OCI-LY1 (cell line): ENCODE data around the gene IL4I1.

Experiments used
- H2AFZ ChIP-seq: fragments of 200-600 bp; sonication (generic), shearing (Covaris generic); 2 replicates; pipeline ENCODE4 v1.6.0; 2014; ENCODE audit warnings: antibody characterized with exemption, mild to moderate bottlenecking, low read length
- H3F3A ChIP-seq: fragments of 200-600 bp; sonication (generic), shearing (Covaris generic); 2 replicates; pipeline ENCODE4 v1.6.0; 2014; ENCODE audit warnings: mild to moderate bottlenecking, antibody characterized with exemption, low read length, moderate library complexity; ENCODE audit not compliant: insufficient read depth
- H3K27ac ChIP-seq: fragments of 200-600 bp; sonication (generic); 2 replicates; pipeline ENCODE4 v1.5.1; 2014; ENCODE audit warnings: low read length, mixed run types, mild to moderate bottlenecking, low read depth; ENCODE audit not compliant: poor library complexity, severe bottlenecking
- H3K27me3 ChIP-seq: fragments of 200-600 bp; sonication (generic); 2 replicates; pipeline ENCODE4 v1.6.0; 2014; ENCODE audit warnings: antibody characterized with exemption, mild to moderate bottlenecking, low read length, moderate library complexity; ENCODE audit not compliant: insufficient read depth
- H3K36me3 ChIP-seq: fragments of 200-600 bp; sonication (generic); 2 replicates; pipeline ENCODE4 v1.6.1; 2014; ENCODE audit warnings: mild to moderate bottlenecking, antibody characterized with exemption, low read length, moderate library complexity, mixed read lengths; ENCODE audit not compliant: insufficient read depth
- H3K4me1 ChIP-seq: fragments of 200-600 bp; sonication (generic); 2 replicates; pipeline ENCODE4 v1.5.1; 2014; ENCODE audit warnings: mild to moderate bottlenecking, low read length, moderate library complexity; ENCODE audit not compliant: insufficient read depth, severe bottlenecking
- H3K4me2 ChIP-seq: fragments of 200-600 bp; sonication (generic), shearing (Covaris generic); 2 replicates; pipeline ENCODE4 v1.6.1; 2014; ENCODE audit warnings: low read length
- H3K4me3 ChIP-seq: fragments of 200-600 bp; sonication (generic); 2 replicates; pipeline ENCODE4 v1.5.1; 2014; ENCODE audit warnings: low read length, low read depth, mild to moderate bottlenecking, mixed read lengths; ENCODE audit not compliant: poor library complexity, severe bottlenecking
- H3K79me2 ChIP-seq: fragments of 200-600 bp; shearing (Covaris generic); 2 replicates; pipeline ENCODE4 v1.6.1; 2016; ENCODE audit warnings: mixed run types, low read length, mixed read lengths; ENCODE audit not compliant: insufficient read depth
- H3K9ac ChIP-seq: fragments of 200-600 bp; sonication (generic), shearing (Covaris generic); 2 replicates; pipeline ENCODE4 v1.6.1; 2014; ENCODE audit warnings: mild to moderate bottlenecking, low read length, mixed read lengths
- H3K9me2 ChIP-seq: fragments of 200-600 bp; sonication (generic), shearing (Covaris generic); 2 replicates; pipeline ENCODE4 v1.6.1; 2014; ENCODE audit warnings: low read depth, mild to moderate bottlenecking, low read length, mixed read lengths
- H3K9me3 ChIP-seq: fragments of 200-600 bp; shearing (Covaris generic); 2 replicates; pipeline ENCODE4 v1.6.1; 2014; ENCODE audit warnings: low read length, mixed read lengths
- H4K20me1 ChIP-seq: fragments of 200-600 bp; sonication (generic), shearing (Covaris generic); 2 replicates; pipeline ENCODE4 v1.6.0; 2016; ENCODE audit warnings: mild to moderate bottlenecking, low read length; ENCODE audit not compliant: insufficient read depth
- EZH2 ChIP-seq: fragments of 200-600 bp; sonication (generic), shearing (Covaris generic); IDR thresholded peaks from 2 replicates; pipeline ENCODE4 v1.8.0; 2017; ENCODE audit warnings: borderline replicate concordance, mixed run types, mild to moderate bottlenecking, antibody characterized with exemption, low read length, moderate library complexity, mixed read lengths
- TF ChIP-seq, protein P1 (sequence below): fragments of 200-600 bp; sonication (generic), shearing (Covaris generic); IDR thresholded peaks from 2 replicates; pipeline ENCODE4 v1.5.1; 2017; ENCODE audit warnings: mild to moderate bottlenecking, antibody characterized with exemption, low read length, moderate library complexity, mixed read lengths

Gene IL4I1

DNA sequence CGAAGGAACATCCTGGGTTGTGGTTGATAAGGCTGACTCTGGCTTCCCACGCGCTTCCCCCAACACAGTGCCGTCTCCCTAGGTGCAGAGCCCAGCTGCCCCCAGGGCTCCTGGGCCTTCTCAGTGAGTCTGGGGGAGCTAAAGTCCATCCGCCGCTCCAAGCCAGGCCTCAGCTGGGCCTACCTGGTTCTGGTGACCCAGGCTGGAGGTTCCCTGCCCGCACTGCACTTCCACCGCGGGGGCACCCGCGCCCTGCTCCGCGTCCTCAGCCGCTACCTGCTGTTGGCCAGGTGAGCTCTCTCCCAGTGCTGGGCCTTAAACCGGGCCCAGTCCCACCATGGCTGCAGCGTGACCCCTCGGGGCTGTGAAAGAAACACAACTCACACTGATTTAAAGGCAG, 15.5 kb downstream of the IL4I1 start:
- Histone ChIP-seq H4K20me1 (no peaks in the 10 kb centered on the region), H3K4me3 (no peak overlapping the region), H3K9ac (no peak overlapping the region), H3K27me3 (no peaks in the 10 kb centered on the region), H3K9me3 (0 out of 2 replicates have a peak, but pooled peaks cover 3% of the 10 kb centered on the region), H3K9me2 (no peaks in the 10 kb centered on the region), H3K4me1 (peaks cover 16% of the 10 kb centered on the region), H2AFZ (no peak overlapping the region), H3F3A (no peaks in the 10 kb centered on the region), H3K79me2 (no peaks in the 10 kb centered on the region), H3K27ac (no peak overlapping the region), H3K4me2 (no peak overlapping the region), H3K36me3 (peaks cover 57% of the 10 kb centered on the region)
- TF ChIP-seq, protein P1, sequence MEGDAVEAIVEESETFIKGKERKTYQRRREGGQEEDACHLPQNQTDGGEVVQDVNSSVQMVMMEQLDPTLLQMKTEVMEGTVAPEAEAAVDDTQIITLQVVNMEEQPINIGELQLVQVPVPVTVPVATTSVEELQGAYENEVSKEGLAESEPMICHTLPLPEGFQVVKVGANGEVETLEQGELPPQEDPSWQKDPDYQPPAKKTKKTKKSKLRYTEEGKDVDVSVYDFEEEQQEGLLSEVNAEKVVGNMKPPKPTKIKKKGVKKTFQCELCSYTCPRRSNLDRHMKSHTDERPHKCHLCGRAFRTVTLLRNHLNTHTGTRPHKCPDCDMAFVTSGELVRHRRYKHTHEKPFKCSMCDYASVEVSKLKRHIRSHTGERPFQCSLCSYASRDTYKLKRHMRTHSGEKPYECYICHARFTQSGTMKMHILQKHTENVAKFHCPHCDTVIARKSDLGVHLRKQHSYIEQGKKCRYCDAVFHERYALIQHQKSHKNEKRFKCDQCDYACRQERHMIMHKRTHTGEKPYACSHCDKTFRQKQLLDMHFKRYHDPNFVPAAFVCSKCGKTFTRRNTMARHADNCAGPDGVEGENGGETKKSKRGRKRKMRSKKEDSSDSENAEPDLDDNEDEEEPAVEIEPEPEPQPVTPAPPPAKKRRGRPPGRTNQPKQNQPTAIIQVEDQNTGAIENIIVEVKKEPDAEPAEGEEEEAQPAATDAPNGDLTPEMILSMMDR, result no peak
- no peak for TF ChIP-seq EZH2

GRCh38 chr19:49880162-49880869, 16.4 kb downstream of the IL4I1 start:
- Histone ChIP-seq H3K27ac (no peak overlapping the region), H3K9ac (no peak overlapping the region), H3F3A (no peaks in the 10 kb centered on the region), H3K4me2 (no peak overlapping the region), H3K79me2 (peaks cover 6% of the 10 kb centered on the region), H3K9me2 (no peaks in the 10 kb centered on the region), H3K4me1 (peaks cover 21% of the 10 kb centered on the region), H2AFZ (no peak overlapping the region), H3K27me3 (no peaks in the 10 kb centered on the region), H3K9me3 (0 out of 2 replicates have a peak, but pooled peaks cover 3% of the 10 kb centered on the region), H4K20me1 (no peaks in the 10 kb centered on the region), H3K36me3 (peaks cover 53% of the 10 kb centered on the region), H3K4me3 (no peak overlapping the region)
- TF ChIP-seq, protein P1, result no peak
- TF ChIP-seq EZH2, result no peak

DNA sequence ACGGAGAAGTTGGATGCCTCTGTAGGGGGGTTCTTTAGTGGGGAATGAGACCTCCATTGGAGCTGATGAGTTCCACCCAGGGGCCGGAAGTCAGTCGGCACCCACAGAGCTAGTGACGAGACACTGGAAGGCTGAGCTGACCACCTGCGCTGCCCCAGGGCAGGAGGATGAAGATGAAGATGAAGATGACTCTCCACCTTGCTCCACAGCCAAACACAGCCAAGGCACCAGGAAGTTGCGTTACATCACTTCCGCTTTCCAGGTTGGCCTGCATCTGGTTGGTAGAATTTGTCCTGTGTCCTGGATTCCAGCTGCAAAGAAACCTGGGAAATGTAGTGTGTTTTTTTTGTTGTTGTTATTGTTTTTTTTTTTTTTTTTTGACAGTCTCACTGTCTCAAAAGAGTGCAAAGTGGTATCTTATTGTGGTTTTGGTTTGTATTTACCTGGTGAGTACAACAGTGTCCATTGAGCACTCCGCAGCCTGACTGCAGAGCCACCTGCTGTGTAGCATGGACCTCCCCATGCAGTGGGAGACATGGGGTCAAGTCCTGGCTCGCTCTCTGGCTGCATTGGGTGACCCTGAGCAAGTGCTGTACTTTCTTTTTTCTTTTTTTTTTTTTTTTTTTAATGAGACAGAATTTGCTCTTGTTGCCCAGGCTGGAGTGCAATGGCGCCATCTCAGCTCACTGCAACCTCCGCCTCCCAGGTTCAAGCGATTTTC, 17.3 kb downstream of the IL4I1 start:
- Histone ChIP-seq H3K4me2 (peak overlapping the region; percentile 94), H3K27me3 (no peaks in the 10 kb centered on the region), H3K4me1 (peaks cover 30% of the 10 kb centered on the region), H3F3A (no peaks in the 10 kb centered on the region), H3K9me3 (0 out of 2 replicates have a peak, but pooled peaks cover 3% of the 10 kb centered on the region), H3K27ac (peak overlapping the region; percentile 61), H4K20me1 (no peaks in the 10 kb centered on the region), H2AFZ (no peak overlapping the region), H3K36me3 (peaks cover 47% of the 10 kb centered on the region), H3K79me2 (peaks cover 8% of the 10 kb centered on the region), H3K9me2 (no peaks in the 10 kb centered on the region), H3K9ac (peak overlapping the region; percentile 98), H3K4me3 (peak overlapping the region; percentile 93)
- TF ChIP-seq EZH2, result no peak
- TF ChIP-seq, protein P1, result no peak
